Stimulated activated CD4-positive, alpha-beta T cell treated with anti-CD3 and anti-CD28 coated beads, TNF-alpha, amount 100 ng/mL, for 24 hours (primary cell): ENCODE results near the gene MEG3.

Source experiments
- DNase-seq, 3 experiments: peaks; one replicate each; pipeline ENCODE4 v3.0.0-alpha.2; 2020; ENCODE audit warnings: low read depth in 3 of 3

Gene MEG3

DNA sequence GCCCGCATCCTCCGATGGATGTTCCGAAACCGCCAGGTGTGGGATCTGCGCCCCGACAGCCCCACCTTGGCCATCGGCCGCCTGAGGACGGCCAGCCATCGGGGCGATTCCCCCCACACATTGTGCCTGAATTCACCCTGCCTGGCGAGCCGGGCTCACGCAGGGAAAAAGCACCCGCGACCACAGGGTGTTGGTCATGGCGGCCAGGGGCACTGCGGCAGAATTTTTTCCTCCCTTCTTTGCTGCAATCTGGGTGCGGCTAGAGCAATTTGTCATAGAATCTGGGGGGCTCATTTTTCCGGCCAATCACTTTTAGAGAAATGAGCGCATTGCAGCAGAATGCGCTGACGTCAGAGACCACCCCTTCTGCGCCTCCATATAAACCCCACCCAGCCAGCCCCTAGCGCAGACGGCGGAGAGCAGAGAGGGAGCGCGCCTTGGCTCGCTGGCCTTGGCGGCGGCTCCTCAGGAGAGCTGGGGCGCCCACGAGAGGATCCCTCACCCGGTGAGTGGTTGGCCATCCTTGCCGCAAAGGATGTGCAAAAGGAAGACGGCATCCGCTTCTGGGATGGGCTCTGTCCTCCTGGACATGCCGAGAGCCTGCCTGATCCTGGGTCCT lies at the start of gene MEG3:
Gene MEG3 (plus strand): TSS at position 406 of the 619 bp plus-strand sequence.
- DNase-seq, result no peak

DNA sequence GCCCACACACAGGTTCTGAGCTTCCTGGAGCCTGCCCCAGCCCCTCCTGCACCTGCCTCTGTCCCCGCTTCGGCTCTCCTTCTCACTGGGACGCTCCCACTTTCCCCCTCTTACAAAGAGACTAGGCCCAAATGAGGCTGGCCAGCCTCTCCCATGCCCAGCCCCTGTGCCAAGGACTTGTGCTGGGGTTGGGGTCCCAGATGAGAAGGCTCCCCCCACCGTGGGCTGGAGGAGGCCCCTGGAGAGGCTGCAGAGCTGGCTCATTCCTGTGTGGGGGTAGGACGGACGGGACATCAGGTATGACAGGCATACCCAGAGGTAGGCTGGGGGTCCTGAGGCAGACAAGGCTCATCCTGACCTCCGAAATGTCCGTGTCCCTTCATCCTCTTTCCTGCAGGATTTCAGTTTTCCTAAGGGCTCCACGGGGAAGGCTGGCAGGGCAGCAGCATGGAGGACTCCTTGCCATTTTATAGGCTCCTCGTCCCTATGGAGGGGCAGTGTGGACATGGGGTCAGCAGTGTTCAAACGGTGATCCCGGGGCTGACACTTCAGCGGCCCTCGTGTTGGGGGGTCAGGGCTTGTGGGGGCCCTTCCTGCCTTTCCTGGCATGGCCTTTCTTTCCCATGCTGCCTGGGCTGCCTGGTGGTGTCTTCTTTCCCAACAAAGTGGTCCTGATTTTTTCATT lies 49.1 kb upstream of the MEG3 start:
- no peak for DNase-seq

DNA sequence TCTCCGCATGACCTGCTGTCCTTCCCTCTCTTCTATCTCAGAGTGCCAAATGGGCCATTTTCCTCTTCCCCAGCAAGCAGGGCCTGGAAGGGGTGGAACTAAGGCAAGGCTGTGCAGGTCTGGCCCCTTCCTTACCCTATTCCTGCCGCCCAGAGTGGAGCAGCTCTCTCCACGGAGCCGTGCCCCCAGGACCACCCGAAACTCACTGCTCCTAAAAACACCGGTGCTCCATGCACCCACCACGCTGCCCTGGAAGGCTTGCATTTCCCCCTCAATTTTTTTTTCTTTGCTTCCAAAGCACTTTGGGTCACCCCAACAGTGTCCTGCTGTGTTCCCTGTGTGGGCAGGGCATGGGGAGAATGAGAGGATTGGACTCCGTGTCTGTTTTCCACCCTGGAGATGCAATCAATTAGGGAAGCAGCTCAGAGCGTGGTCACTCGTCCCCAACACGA lies 48.5 kb upstream of the MEG3 start:
- DNase-seq, result no peak

DNA sequence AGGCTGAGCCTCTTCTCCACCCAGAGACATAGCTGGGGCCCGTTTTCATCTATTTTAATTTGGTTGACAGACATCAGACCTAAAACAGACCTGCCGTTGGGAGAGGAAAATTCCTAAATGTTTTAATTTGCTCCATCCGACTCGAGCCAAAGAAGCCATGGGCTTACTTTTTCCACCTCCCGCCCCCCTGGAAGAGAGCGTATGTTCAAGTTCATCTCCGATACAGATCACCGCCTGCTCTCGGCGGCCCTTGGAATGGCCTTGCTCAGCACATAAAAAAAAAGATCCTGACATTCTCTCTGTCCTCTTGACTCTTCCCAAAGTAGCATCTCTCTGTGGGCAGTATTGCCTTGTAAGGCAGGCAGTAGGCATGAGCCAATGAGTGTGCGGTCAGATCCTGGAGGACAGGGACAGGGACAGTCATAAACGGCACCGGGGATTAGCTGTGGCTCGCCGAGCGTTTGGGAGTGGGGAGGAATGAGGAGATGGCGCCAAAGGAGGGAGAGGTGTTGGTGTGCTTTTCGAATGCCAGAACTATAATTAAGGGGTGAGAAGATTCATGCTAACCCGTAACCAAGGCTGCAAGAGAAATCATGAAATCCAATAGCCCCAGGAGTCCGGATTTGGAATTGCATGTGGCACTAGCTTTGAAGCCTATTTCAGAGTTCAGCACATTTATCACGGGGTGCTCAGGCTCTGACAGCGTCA lies 47.9 kb upstream of the MEG3 start:
- DNase-seq, result no peak

DNA sequence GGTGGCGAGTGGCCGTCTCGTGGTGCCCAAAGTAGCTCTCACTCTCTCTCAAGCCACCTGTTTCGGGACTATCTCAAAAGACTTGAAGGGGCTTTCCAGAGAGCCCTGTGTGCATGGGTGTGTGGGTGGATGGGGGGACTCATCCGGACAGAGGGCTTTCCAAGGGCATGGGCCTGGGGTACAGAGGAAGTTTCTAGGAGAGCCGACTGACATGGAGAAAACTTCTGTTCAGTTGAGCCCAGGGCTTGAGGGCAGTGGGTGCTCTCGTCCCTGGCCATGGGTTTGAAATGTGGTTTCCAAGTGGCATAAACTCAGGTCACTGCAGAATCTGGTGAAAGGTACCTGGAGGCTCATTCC lies 47.4 kb upstream of the MEG3 start:
- no peak for DNase-seq

DNA sequence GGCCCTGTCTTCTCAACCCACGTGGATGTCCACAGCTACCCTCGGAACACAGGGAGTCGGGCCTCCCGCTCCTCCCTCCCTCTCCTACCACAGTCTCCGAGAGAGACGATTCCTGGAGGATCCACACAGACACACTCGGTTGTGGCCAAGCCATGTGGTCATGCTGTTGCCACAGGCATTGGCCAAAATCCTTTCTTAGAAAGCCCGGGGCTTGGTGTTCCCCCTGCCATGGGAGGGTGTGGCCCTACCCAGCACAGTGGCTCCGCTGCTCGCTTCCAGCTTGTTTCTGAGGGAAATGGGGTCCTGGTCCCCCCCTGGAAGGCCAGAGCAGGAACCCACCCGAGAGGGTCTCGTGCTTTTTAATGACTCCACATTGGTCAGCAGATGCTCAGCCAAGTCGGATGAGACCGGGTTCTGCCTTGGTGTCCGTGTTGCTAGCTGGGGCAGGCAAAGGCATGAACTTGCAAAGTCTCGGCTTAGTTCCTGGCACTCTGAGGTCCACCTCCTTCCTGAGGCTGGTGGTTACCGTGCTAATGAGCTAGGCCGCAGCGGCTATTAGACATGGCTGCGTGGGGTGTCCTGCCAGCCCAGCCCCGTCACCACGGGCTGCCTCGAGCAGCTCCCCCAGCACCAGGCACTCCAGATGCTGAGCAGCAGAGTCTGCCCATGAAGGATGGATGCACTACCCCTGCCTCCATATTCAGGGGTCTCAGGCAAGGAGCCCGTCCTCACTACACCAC lies 46.8 kb upstream of the MEG3 start:
- DNase-seq, result no peak

DNA sequence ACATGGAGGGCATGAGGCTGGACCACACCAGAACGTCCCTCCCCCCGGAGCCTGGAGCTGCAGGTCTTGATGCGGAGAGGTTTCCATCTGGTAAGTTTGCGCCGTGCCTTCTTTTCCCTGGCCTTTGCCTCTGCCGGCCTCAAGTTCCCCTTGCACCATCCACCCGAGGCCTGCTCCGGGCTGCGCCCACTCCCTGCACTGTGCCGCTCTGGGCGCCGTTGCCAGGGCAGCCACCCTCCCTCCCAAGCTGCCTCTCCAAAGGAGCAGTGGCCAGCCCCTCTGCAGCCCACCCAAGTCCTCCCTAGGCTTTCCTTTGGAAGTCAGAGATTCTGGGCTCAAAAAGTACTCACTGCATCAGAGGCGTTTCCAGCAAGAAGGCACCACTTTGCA lies 46.2 kb upstream of the MEG3 start:
- no peak for DNase-seq

DNA sequence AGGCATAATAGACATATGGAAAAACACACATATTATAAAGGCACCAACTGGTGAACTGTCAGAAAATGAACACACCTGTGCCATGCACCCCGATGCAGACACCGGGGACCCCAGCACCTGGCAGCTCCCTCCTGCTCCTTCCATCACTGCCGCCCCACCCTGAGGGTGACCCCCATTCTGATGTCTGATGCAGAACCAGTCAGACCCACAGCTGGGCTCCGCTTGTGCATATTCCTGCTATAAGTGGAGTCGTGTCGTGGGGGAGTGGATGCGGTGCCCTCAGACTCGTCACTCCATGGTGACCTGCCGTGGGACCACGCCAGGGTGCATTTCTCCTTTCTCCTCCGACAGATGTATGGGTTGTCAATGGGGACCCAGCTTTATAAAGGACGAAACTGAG lies 45.7 kb upstream of the MEG3 start:
- DNase-seq, result no peak

DNA sequence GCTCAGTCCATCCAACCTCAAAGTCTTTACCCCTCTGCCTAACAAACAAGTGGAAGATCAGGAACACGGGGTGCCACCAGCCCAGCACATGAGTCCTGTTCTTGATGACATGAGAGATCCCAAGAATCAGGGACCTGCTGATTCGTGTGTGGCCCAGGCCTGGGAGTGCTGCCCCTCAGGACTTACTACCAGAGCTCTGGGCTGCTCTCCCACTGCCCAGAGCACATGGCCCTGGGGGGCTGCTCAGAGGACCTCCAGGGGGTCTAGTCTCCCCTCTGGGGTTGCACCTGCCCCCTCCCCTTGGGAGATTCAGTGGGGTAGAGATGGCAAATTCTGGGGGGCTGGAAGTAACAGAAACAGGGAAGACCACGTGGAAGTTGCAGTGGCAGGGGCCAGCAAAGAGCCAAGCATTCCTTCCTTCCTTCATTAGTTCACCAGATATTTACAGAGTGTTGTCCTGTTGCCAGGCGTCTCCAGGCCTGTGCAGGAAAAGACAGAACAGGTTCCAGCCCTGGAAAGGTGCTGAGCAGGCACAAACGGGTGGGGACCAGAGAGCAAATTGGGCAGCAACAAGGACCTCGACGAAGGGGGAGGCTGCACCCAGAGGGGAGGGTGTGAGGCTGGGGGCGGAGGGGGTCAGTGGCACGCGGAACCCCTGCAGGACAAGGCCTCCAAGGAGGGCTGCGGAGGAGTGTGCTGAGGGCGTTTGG lies 45.1 kb upstream of the MEG3 start:
- no peak for DNase-seq

DNA sequence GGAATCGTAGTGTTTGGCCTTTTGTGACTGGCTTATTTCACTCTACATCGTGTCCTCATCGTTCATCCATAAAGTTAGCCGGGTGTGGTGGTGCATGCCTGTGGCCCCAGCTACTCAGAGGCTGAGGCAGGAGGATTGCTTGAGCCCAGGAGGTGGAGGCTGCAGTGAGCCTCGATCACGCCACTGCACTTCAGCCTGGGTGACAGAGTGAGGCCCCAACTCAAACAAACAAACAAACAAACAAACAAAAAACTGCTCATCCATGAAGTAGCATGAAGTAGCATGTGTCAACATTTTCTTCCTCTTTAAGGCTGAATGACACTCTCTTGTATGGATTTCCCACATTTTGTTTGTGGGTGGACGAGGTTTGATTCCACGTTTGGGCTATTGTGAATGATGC lies 44.0 kb upstream of the MEG3 start:
- DNase-seq, result no peak

DNA sequence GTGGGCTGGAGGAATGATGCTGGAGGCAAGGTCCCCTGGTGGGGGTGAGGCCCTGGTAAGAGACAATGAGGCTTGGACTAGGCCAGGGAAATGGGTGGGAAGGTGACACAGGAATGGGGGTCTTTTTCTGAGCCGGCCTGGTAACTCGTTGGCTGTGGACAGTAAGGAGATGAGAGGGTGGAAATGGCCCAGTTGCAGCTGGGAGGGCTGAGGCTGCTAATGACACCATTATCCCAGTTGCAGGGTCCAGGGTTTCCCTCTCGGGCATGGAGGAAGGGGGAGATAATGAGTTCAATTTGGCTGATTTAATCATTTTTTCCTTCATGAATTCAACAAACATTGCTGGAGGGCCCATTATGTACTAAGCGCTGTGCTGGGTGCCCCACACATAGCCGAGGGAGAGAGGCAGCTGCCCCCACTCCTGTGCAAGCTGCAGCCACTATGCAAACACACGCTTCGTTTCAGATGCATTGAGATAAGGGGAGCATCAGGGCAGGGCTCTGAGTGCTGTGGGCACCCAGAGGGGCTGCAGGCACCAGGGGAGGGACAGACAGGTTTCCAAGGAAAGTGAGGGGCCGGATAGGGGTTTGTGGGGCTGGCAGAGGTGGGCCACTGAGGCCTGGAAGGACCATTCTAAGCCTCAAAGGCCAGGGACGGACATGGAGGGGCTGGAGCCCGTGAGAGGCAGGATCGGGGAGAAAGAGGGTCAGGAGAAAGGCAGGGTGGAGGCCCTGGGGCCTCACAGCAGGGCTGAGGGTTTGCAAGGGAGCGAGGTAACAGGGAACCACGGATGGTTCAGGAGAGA lies 43.2 kb upstream of the MEG3 start:
- no peak for DNase-seq

DNA sequence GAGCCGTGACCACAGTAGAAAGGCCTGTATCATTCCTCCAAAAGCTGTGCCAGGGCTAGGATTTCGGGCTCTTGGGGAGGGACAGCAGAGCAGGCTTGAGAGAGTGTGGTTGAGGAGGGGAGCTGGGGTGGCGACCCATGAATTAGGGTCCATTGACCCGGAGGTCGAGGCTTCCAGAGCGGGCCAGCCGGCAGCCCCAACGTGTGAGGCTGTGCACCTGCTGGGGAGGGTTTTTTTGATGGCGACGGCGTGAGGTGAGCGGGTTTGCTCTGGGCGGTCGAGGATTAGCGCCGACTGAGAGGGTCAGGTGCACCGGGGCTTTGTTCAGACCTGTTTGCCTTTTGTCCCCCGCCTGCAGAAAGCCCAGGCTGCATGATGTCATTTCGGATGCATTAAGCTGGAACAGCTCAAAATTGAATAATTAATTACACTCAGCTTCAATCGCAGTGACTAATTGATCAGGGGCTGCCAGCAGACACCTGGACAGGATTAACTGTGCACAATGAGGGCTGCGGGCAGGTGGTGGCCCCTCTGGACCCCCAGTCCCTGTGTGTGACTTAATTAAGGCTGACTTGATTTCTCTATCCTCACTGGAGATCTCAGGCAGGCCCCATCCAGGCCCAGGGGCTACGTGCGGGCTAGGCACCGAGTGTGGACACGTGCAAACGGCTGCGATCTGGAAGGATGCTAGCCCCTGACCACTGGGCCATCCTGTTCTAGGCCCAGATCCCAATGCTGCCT lies 42.1 kb upstream of the MEG3 start:
- no peak for DNase-seq

DNA sequence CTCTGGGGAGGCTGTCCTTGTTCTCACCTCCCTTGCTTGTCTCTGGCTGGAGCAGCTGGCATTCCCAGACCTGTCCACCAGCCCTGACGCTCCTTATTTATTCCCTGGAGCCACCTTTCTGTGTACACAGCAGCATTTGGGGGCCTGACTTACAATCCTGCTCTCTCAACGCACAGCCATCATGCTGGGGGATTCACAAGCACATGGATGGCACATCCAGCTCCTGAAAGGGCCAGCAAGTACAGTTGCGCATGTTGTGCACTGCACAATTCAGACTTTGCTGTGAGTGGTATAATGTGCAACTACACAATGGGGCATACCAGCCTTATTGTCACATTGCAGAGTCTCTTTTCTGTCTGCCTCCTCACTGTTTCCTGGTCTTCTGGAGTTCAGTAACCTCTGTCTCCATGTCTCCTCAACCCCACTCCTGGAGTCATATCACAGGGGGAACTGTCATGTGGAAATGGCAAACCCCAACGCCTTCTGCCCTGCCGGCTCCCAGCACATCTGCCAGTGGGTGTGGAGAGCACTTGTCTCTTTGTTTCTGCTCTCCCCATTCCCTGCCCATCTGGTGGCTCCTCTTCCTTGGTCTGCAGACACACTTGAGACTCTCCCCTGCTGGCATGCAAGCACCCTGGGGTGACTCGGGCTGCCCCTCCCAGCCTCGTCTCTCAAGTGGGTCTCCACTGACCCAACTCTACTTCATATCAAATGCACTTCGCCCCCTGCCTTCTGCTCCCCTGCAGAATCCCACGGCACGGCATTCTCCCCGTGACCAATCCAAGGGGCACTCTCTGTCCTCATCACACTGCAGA lies 41.2 kb upstream of the MEG3 start:
- DNase-seq, result no peak

DNA sequence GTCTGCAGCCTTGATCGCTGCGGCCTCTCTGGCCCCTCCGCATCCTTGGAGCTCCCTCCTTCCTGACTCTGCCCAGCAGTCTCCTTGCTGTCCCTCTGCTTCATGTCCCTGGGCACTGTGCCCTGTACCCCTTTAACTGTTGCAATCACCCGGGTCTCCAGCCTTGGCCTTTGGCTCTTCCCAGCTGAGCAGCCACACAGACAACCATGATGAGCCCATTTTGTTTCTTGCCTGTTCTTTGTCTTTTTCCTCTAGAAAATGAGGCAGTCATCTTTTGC lies 40.6 kb upstream of the MEG3 start:
- DNase-seq, result no peak

DNA sequence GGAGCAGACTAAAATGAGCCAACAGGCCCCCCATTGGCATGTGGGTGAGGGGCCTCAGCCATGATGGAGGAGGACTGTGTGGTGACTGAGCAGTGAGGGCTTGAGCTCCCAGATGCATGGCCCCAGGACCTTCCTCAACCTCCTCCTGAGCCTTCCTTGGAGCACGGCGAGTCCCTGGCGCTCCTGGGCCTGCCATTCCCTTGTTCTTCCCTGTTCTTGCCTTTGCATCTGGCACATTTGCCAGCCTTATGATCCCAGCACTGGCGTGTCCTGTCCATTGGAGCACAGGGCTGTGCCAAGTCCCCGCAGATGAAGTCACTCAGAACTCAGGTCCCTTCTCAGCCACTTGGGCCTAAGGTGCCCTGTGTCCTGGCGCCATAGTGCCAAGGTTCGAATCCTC lies 40.3 kb upstream of the MEG3 start:
- no peak for DNase-seq

DNA sequence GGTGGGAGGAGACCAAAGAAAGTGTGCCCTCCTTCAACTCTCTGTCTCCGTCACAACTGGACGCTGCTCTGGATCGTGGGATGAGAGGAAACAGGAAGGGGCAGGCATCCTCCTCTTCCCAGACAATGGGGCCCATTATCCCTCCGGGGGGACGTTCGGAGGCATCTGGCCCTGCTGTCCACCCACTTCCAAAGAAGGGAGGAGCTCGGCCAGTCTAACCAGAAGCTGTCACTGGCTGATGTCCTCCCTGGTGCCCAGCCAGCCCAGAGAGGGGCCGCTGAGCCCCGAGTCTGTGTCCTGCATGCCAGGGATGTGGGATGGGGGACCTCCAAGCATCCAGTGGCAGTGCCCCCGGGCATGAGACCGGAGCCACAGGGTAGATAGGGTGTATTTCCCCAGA lies 39.8 kb upstream of the MEG3 start:
- DNase-seq, result no peak

DNA sequence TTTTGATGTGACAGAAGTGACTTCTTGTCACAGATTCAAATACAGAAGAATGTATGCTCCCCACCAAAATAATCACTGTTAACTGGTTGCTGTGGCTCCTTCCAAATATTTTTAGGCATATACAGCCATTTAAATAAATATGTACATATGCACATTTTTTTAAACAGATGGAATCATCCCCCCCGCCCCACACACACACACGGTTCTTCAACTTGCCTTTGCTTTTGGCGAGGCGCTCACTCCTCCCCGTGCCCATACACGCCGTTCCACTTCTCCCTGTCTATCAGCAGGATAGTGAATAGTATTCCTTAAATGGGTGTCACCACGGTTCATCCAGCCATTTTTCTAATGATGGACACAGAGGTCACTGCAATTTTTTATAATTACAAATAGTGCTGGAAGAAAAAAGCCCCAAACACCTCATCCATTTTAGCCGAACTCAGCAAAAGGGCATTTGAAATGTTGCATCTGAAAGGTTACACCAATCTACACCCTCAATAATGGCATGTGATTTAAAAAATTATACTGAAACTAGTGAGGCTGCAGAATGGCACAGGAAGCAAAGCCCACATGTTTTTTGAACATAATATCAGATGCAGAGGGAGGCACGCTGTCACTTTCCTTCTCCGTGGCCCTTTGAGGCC lies 39.2 kb upstream of the MEG3 start:
- DNase-seq, result no peak

DNA sequence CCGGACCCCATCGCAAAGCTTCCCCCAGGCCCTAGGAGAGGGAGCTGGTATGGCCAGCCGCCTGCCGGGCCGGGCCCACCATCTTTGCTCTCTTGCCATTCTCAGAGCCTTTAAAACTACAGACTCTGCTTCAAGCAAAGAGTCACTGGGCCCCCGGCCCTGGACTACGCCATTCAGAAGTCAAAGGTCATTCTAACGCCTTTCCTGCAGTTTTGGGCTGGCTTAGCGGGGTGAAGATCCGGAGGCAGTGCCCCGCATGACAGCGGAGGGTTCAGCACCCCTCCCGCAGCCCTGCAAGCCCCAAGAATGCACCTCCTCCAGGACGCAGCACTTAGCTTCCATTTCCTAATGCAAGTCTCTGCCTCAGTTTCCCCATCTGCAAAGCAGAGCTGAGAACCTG lies 38.3 kb upstream of the MEG3 start:
- no peak for DNase-seq

DNA sequence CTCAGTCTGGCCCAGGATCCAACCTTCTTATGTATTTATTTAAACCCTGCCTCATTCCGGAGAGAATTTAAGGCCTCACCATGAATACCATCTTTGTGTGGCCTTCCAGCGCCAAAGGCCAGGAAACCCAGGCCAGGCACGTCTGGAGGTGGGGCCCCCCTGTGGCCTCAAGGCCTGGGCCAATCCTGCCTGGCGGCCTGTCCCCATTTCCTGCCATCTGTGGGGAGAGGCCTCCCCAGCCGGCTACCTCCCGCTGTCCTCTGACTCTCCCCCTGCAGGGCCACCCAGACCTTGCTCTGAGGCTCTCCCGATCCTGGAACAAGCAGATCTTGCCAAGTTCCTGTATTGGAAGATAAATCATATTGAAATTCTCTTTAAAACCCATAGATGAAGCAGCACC lies 37.4 kb upstream of the MEG3 start:
- DNase-seq, result no peak
